ENCODE data around the gene ZBTB7C. TPM values are rescaled to one million over a fixed set of nuclear protein-coding genes. Genes with fewer than 3 reads are reported as not detected.

ZBTB7C gene
- total and polyA plus RNA-seq, 2 of the 4 experiments (the other 2 are of a cell fraction) = not detected

DNA sequence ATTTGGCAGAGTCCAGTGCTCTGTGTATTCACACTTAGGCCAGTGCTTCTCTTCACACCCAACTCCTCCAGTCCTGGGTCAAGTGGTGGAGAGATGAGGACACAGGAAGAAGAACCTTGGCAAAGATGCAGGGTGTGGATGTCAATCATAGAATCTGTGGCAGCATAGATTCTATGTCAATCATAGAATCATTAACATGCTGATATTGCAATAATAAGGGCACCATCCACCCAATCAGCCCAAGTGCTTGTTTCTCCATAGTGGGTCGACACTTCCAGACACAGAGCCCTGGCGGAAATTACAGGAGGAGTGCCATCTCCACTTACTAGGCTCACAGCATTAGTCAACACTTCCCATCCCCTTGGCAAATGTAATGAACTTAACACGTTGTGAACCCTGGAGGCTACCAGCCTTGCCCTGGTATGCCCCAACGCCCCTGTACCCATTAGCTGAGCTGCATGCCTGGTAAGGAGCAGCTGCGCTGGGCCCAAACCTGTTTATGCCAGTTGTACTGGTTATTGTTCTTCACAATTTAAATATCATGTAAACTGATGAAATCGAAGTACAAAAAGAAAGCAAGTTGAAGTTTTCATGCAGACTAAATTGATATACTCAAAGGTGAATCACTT is 317.2 kb downstream of the ZBTB7C start:
- Histone ChIP-seq H3K4ac (ENCODE audit: low read depth, low read length) (no peak overlapping the region), H2AK5ac (ENCODE audit: low read depth, low read length) (no peak overlapping the region), H3K56ac (ENCODE audit: extremely low read depth, insufficient read depth, low read length) (no peak overlapping the region), H3K27ac (ENCODE audit: insufficient read depth, low read length) (no peak overlapping the region), H3K9ac (ENCODE audit: low read depth, low read length) (no peak overlapping the region), H3K4me3 (ENCODE audit: insufficient read depth, low read depth, low read length) (no peak overlapping the region), H3K4me1 (ENCODE audit: control insufficient read depth, insufficient read depth, low read length) (no peaks in the 10 kb centered on the region), H3K23ac (ENCODE audit: low read depth, low read length) (no peak overlapping the region), H2AFZ (replicated peaks; ENCODE audit: low read length, poor library complexity) (no peak overlapping the region), H4K20me1 (ENCODE audit: insufficient read depth, low read length) (no peaks in the 10 kb centered on the region), H4K91ac (ENCODE audit: insufficient read depth, low read depth, low read length) (no peak overlapping the region), H3K36me3 (ENCODE audit: control insufficient read depth, insufficient read depth, low read length) (no peaks in the 10 kb centered on the region), H2BK120ac (ENCODE audit: low read depth, low read length) (no peak overlapping the region), H3K79me1 (ENCODE audit: low read depth in 1 of 2, low read length in 2 of 2) (no peaks in the 10 kb centered on the region), H2BK20ac (ENCODE audit: low read depth, low read length) (no peak overlapping the region), H3K9me3 (ENCODE audit: control insufficient read depth, insufficient read depth, low read length) (no peaks in the 10 kb centered on the region), H3K9me1 (ENCODE audit: insufficient read depth, low read length) (no peaks in the 10 kb centered on the region), H3K18ac (ENCODE audit: low read depth, low read length) (no peak overlapping the region), H3K4me2 (ENCODE audit: low read depth, low read length) (no peak overlapping the region), H2BK15ac (ENCODE audit: low read depth, low read length) (no peak overlapping the region), H4K5ac (ENCODE audit: low read depth, low read length) (no peak overlapping the region), H2BK5ac (ENCODE audit: low read depth, low read length, poor library complexity, severe bottlenecking) (no peak overlapping the region), H3K27me3 (ENCODE audit: control insufficient read depth, insufficient read depth, low read length) (no peaks in the 10 kb centered on the region), H2AK9ac (replicated peaks; ENCODE audit: low read depth, low read length, poor library complexity) (no peak overlapping the region), H4K8ac (ENCODE audit: low read depth in 2 of 2, low read length in 2 of 2) (no peak overlapping the region), H3K14ac (replicated peaks; ENCODE audit: low read depth, low read length) (no peak overlapping the region)
- 0 out of 2 replicates have a peak, but pooled peaks have one; percentile 2 for TF ChIP-seq MAFK (IDR thresholded peaks at IDR 0.05; ENCODE audit: low read depth, low read length)
- no peak for TF ChIP-seq MXI1 (IDR thresholded peaks at IDR 0.05; ENCODE audit: borderline replicate concordance, low read depth, low read length)
- TF ChIP-seq, protein P1, sequence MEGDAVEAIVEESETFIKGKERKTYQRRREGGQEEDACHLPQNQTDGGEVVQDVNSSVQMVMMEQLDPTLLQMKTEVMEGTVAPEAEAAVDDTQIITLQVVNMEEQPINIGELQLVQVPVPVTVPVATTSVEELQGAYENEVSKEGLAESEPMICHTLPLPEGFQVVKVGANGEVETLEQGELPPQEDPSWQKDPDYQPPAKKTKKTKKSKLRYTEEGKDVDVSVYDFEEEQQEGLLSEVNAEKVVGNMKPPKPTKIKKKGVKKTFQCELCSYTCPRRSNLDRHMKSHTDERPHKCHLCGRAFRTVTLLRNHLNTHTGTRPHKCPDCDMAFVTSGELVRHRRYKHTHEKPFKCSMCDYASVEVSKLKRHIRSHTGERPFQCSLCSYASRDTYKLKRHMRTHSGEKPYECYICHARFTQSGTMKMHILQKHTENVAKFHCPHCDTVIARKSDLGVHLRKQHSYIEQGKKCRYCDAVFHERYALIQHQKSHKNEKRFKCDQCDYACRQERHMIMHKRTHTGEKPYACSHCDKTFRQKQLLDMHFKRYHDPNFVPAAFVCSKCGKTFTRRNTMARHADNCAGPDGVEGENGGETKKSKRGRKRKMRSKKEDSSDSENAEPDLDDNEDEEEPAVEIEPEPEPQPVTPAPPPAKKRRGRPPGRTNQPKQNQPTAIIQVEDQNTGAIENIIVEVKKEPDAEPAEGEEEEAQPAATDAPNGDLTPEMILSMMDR (conservative IDR thresholded peaks at IDR 0.05; ENCODE audit: low read depth, low read length) = no peak
- no peak for TF ChIP-seq RCOR1 (IDR thresholded peaks at IDR 0.05; ENCODE audit: insufficient replicate concordance, low read length)
- TF ChIP-seq USF2 (IDR thresholded peaks at IDR 0.05; ENCODE audit: low read depth, low read length) = no peak
- TF ChIP-seq NFE2L2 (IDR thresholded peaks at IDR 0.05; ENCODE audit: low read depth, low read length) = no peak
- no peak for TF ChIP-seq MAZ (IDR thresholded peaks at IDR 0.05; ENCODE audit: borderline replicate concordance, low read depth, low read length)
- no peak for TF ChIP-seq POLR2A (IDR thresholded peaks at IDR 0.05; ENCODE audit: low read depth, low read length)
- BruUV-seq (replicated peaks) = no TSS peak
- ChIA-PET POLR2A (ENCODE audit: unreplicated experiment) (no interaction called here), CTCF (no interaction called here)
- 42% methylated on average over 3 of the region's 6 CpGs; no CpG with 5 or more reads in 1 of the 2 experiments for WGBS, 2 experiments (ENCODE audit: extremely low coverage in 2 of 2, insufficient read length in 1 of 2)
- DNase-seq (no peak), ATAC-seq (ENCODE audit: low read depth) (no peak)
- in situ Hi-C loops (cut with MboI; ENCODE audit: low sequenced_read_pairs) (no loop called here), intact Hi-C loops (cut with micrococcal nuclease) (no loop called here), dilution Hi-C loops (cut with HindIII; ENCODE audit: low sequenced_read_pairs, unreplicated experiment) (no loop called here)
